Gastrocnemius medialis (tissue), 4 donors: Measurements from ENCODE around the gene NUTM1.

Experiments used
- CTCF ChIP-seq, 5 experiments: fragments of 450-650 bp in 3 of 5; fragments of 200-600 bp in 2 of 5; sonication (generic) in 2 of 5; IDR thresholded peaks in 4 of 5; conservative IDR thresholded peaks in 1 of 5; 1 replicate in 4 of 5; 2 replicates in 1 of 5; pipeline ENCODE4 v1.5.1; 2016 to 2019; ENCODE audit warnings: antibody characterized with exemption in 5 of 5, mild to moderate bottlenecking in 3 of 5, moderate library complexity in 3 of 5
- POLR2A ChIP-seq, 2 donors: fragments of 450-650 bp; IDR thresholded peaks; one replicate each; pipeline ENCODE4 v1.6.1; 2017; ENCODE audit warnings: antibody characterized with exemption in 2 of 2, mild to moderate bottlenecking in 2 of 2, moderate library complexity in 2 of 2

- no peak for TF ChIP-seq CTCF (IDR thresholded peaks at IDR 0.05 in 4 of 5, conservative IDR thresholded peaks at IDR 0.05 in 1 of 5)
- no peak for TF ChIP-seq POLR2A (IDR thresholded peaks at IDR 0.05)
Observed at GRCh38 chr15:34361278-34361677, 18.2 kb downstream of the NUTM1 start.
